ENCODE measurements around the gene FGF14.
A peak's percentile ranks its signal among the peaks of the same experiment; 100 is the strongest.

Gene FGF14

DNA sequence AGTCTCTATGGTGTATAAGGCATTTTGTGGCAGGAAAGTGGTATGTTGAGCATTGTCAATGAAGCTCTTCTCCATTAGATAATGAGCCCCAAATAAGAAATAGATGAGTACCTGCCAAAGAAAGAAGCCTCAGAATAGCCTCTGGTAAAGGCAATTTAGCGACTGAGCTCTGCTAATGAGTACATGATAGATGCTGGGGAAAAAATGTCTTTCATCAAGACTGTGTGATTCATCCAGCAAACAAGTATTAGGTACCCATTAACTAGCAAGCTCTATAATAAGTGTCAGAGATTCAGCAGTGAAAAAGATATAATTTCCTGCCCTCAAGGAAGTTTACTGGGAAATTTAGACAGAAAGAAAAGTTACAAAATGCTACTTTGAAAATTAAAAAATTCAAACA, 654.8 kb downstream of the FGF14 start:
- Histone ChIP-seq H3K27me3 (ENCODE audit: insufficient read depth, low read length) (no peaks in the 10 kb centered on the region), H3K36me3 (ENCODE audit: insufficient read depth, low read length) (no peaks in the 10 kb centered on the region), H2AFZ (ENCODE audit: low read length, unreplicated experiment) (no peak overlapping the region), H3K4me1 (ENCODE audit: control insufficient read depth, insufficient read depth, low read length, unreplicated experiment) (peaks cover 9% of the 10 kb centered on the region), H3K4me3 (ENCODE audit: low read depth, low read length) (no peak overlapping the region), H3K79me2 (ENCODE audit: control insufficient read depth, insufficient read depth, low read length, unreplicated experiment) (no peaks in the 10 kb centered on the region), H3K27ac (ENCODE audit: low read depth, low read length) (no peak overlapping the region)

DNA sequence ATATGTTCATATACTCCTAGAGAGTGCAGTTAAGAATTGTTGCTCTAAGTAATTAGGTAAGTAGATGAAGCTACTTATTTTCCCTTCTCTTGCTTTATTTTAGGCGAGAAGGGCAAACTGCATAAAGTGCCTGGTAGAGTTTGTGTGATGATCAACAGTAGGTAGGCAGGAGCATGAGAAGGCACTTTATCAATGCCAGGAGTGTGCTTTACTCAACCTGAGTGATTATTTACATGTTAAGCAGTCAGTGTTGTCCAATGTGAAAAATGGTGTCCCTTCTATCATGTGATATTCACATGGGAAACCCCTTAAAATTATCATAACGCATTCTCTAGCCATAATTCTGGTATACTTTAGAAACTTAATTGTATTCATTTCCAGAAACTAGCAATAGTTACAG, 655.3 kb downstream of the FGF14 start:
- no peaks in the 10 kb centered on the region for H3K79me2 ChIP-seq (ENCODE audit: control insufficient read depth, insufficient read depth, low read length, unreplicated experiment)
- peaks cover 9% of the 10 kb centered on the region for H3K4me1 ChIP-seq (ENCODE audit: control insufficient read depth, insufficient read depth, low read length, unreplicated experiment)
- no peak overlapping the region for H3K27ac ChIP-seq (ENCODE audit: low read depth, low read length)
- H3K36me3 ChIP-seq (ENCODE audit: insufficient read depth, low read length): no peaks in the 10 kb centered on the region
- H3K4me3 ChIP-seq (ENCODE audit: low read depth, low read length): no peak overlapping the region
- no peak overlapping the region for H2AFZ ChIP-seq (ENCODE audit: low read length, unreplicated experiment)
- no peaks in the 10 kb centered on the region for H3K27me3 ChIP-seq (ENCODE audit: insufficient read depth, low read length)

DNA sequence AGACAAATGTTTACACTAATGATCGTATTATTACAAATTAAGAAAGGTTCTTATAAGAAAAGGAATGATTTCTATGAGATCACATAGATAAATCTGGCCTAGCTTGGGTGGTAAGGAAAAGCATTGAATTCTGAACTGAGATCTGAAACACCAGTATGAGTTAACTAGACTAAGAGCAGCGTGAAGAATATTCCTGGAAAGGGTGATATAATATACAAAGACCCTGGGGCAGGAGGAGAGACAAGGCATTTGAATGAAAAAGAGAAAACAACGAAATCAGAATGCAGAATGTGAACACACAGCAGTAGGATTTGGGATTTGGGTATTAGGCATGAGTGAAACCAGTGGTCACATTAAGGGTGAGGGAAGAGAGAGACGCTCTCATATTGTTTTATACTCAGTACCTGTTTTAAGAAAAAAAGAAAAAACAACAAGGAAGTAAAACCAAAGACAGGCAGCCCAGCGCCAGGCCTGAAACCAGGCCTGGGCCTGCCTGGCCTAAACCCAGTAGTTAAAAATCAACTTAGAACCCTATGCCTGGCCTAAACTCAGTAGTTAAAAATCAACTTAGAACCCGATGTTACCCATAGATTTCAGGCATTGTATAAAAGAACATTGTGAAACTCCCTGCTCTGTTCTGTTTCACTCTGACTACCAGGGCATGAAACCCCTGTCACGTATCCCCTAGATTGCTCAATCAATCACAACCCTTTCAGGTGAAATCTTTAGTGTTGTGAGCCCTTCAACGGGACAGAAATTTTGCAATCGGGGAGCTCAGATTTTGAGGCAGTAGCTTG, 662.3 kb downstream of the FGF14 start:
- no peak overlapping the region for H2AFZ ChIP-seq (ENCODE audit: low read length, unreplicated experiment)
- H3K27ac ChIP-seq (ENCODE audit: low read depth, low read length): no peak overlapping the region
- no peaks in the 10 kb centered on the region for H3K79me2 ChIP-seq (ENCODE audit: control insufficient read depth, insufficient read depth, low read length, unreplicated experiment)
- H3K4me3 ChIP-seq (ENCODE audit: low read depth, low read length): no peak overlapping the region
- no peaks in the 10 kb centered on the region for H3K4me1 ChIP-seq (ENCODE audit: control insufficient read depth, insufficient read depth, low read length, unreplicated experiment)
- no peaks in the 10 kb centered on the region for H3K36me3 ChIP-seq (ENCODE audit: insufficient read depth, low read length)
- no peaks in the 10 kb centered on the region for H3K27me3 ChIP-seq (ENCODE audit: insufficient read depth, low read length)

DNA sequence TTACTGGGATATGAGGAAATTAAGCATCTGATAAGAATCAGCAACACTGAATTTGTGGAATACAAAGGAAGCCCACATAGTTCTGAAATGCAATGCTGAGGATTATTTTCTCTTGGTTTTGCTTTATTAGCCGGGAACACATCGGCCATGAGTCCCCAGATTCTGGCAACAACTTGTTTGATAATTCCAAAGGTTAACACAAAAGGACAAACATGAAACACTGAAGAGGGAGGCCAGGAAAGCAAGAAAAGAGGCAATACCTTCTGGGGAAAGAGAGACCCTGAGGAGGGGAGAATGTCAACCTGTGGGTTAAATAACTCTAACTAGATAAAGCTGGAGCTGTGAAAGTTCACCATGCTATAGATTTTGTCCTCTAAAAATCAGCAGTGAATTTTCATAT, 663.5 kb downstream of the FGF14 start:
- H3K79me2 ChIP-seq (ENCODE audit: control insufficient read depth, insufficient read depth, low read length, unreplicated experiment): no peaks in the 10 kb centered on the region

DNA sequence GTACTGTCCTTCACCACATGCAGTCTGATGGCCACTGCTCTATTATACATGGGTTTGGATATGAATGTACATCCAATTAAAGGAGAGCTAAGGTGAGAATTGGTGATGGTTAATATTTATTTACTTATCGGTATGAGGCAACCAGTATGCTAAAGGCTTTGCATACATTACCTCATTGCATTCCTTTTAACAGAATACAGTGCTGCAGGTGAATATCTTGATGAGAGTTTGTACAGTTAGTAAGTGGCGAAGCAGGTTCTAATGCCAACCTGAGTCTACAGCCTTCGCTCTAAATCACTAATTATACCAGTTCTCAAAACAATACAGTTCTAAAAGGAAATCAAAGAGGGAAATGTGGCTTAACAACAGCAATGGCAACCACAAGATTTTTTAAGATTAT, 665.3 kb downstream of the FGF14 start:
- no peak overlapping the region for H3K4me3 ChIP-seq (ENCODE audit: low read depth, low read length)
- no peaks in the 10 kb centered on the region for H3K4me1 ChIP-seq (ENCODE audit: control insufficient read depth, insufficient read depth, low read length, unreplicated experiment)
- no peaks in the 10 kb centered on the region for H3K36me3 ChIP-seq (ENCODE audit: insufficient read depth, low read length)

More for the DNA sequence above, 663.5 kb downstream of the FGF14 start:
- no peak overlapping the region for H2AFZ ChIP-seq (ENCODE audit: low read length, unreplicated experiment)
- no peaks in the 10 kb centered on the region for H3K4me1 ChIP-seq (ENCODE audit: control insufficient read depth, insufficient read depth, low read length, unreplicated experiment)
- H3K27ac ChIP-seq (ENCODE audit: low read depth, low read length): no peak overlapping the region
- no peaks in the 10 kb centered on the region for H3K27me3 ChIP-seq (ENCODE audit: insufficient read depth, low read length)
- no peak overlapping the region for H3K4me3 ChIP-seq (ENCODE audit: low read depth, low read length)
- no peaks in the 10 kb centered on the region for H3K36me3 ChIP-seq (ENCODE audit: insufficient read depth, low read length)

DNA sequence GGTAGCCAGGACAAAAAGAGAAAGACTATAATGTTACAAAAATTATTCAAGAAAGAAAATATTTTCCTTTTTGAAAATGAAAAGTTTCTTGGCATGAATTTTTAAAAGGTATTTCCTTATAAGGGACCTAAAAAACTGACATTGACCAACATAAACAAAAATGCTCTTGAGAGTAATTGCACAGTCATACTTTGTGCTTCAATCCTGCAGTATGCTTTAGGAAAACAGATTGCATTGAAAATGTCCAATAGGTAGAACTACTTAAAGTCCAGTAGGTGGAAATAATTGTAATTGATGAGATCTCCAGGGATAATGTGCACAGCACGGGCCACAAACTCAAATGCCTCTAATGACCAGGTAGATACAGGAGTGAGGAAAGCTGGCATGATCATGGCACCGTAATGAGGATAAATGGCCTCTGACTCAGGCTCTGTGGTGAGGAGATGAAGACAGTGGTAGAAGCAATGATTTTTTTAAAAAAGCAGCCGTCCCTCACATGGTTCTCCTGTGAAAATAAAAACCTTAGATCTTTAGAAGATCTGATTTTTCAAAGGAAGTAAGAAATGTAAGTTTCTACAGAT, 671.3 kb downstream of the FGF14 start:
- no peaks in the 10 kb centered on the region for H3K27me3 ChIP-seq (ENCODE audit: insufficient read depth, low read length)
- no peaks in the 10 kb centered on the region for H3K36me3 ChIP-seq (ENCODE audit: insufficient read depth, low read length)
- H2AFZ ChIP-seq (ENCODE audit: low read length, unreplicated experiment): no peak overlapping the region
- no peaks in the 10 kb centered on the region for H3K79me2 ChIP-seq (ENCODE audit: control insufficient read depth, insufficient read depth, low read length, unreplicated experiment)
- H3K4me3 ChIP-seq (ENCODE audit: low read depth, low read length): no peak overlapping the region
- H3K4me1 ChIP-seq (ENCODE audit: control insufficient read depth, insufficient read depth, low read length, unreplicated experiment): peaks cover 13% of the 10 kb centered on the region
- H3K27ac ChIP-seq (ENCODE audit: low read depth, low read length): peak overlapping the region; percentile 30

More for the DNA sequence above, 665.3 kb downstream of the FGF14 start:
- H3K79me2 ChIP-seq (ENCODE audit: control insufficient read depth, insufficient read depth, low read length, unreplicated experiment): no peaks in the 10 kb centered on the region
- H2AFZ ChIP-seq (ENCODE audit: low read length, unreplicated experiment): no peak overlapping the region
- H3K27ac ChIP-seq (ENCODE audit: low read depth, low read length): no peak overlapping the region
- no peaks in the 10 kb centered on the region for H3K27me3 ChIP-seq (ENCODE audit: insufficient read depth, low read length)

DNA sequence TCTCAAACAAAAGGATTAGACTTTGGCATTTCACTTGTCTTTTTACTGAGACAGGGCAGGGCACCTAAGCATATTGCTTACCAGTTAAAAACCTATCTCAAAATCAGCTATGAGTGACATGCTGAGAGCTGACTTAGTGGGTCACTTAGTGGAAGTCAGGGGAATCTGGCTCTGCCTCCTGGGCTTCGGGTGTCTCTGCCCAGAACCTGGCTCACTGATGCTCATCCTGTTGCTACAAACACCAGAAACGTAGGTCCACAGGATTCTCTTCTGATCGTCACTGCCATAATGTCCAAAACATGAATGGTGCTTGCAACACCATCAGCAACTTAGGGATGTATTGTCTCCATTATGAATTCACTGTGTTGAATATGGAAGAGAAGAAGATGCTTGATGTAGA, 673.2 kb downstream of the FGF14 start:
- Histone ChIP-seq H2AFZ (ENCODE audit: low read length, unreplicated experiment) (no peak overlapping the region), H3K79me2 (ENCODE audit: control insufficient read depth, insufficient read depth, low read length, unreplicated experiment) (no peaks in the 10 kb centered on the region), H3K36me3 (ENCODE audit: insufficient read depth, low read length) (no peaks in the 10 kb centered on the region), H3K4me1 (ENCODE audit: control insufficient read depth, insufficient read depth, low read length, unreplicated experiment) (peaks cover 13% of the 10 kb centered on the region), H3K27ac (ENCODE audit: low read depth, low read length) (no peak overlapping the region), H3K4me3 (ENCODE audit: low read depth, low read length) (no peak overlapping the region), H3K27me3 (ENCODE audit: insufficient read depth, low read length) (no peaks in the 10 kb centered on the region)

DNA sequence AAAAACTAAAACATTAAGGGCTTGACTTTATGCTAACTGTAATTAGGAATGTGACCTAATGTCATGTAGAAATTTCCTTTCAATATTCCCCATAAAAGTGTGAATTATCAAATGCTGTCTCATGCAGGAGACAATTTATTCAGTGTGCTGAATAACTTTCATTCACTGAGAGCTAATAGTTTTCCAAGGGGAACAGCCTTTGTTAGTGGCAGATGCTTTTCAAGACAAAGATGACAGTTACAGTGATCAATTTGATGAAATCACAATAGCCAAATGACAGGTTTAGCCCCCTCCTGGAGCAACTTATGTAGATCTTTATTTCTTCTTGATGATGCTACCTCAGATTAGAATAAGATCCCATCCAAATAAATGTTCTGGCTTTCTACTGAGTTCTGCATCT, 673.8 kb downstream of the FGF14 start:
- 0 out of 2 replicates have a peak, but pooled peaks cover under 1% of the 10 kb centered on the region for H3K36me3 ChIP-seq (ENCODE audit: insufficient read depth, low read length)
- no peak overlapping the region for H2AFZ ChIP-seq (ENCODE audit: low read length, unreplicated experiment)
- H3K27ac ChIP-seq (ENCODE audit: low read depth, low read length): no peak overlapping the region
- peaks cover 13% of the 10 kb centered on the region for H3K4me1 ChIP-seq (ENCODE audit: control insufficient read depth, insufficient read depth, low read length, unreplicated experiment)
- H3K4me3 ChIP-seq (ENCODE audit: low read depth, low read length): no peak overlapping the region
- H3K79me2 ChIP-seq (ENCODE audit: control insufficient read depth, insufficient read depth, low read length, unreplicated experiment): no peaks in the 10 kb centered on the region
- no peaks in the 10 kb centered on the region for H3K27me3 ChIP-seq (ENCODE audit: insufficient read depth, low read length)

DNA sequence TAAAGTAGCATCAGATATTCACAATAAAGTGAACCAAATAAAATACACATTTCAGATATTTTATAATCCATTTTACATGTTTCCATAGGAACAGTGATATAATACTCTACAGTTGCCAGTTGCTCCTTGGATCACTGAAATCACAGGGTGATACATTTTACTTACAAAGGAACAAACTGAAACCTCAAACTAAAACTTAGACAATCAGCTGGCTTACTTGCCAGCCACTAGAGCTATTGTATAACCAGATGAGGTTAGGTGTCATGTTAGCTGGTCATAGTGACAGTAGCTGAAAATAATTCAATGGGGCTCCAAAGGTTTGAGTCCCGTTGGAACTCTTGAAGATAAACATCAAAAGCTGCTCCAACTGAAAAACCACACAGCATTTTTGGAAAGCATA, 674.7 kb downstream of the FGF14 start:
- Histone ChIP-seq H3K36me3 (ENCODE audit: insufficient read depth, low read length) (0 out of 2 replicates have a peak, but pooled peaks cover 5% of the 10 kb centered on the region), H3K27me3 (ENCODE audit: insufficient read depth, low read length) (no peaks in the 10 kb centered on the region), H3K4me3 (ENCODE audit: low read depth, low read length) (no peak overlapping the region), H3K79me2 (ENCODE audit: control insufficient read depth, insufficient read depth, low read length, unreplicated experiment) (no peaks in the 10 kb centered on the region), H3K4me1 (ENCODE audit: control insufficient read depth, insufficient read depth, low read length, unreplicated experiment) (peaks cover 13% of the 10 kb centered on the region), H2AFZ (ENCODE audit: low read length, unreplicated experiment) (no peak overlapping the region), H3K27ac (ENCODE audit: low read depth, low read length) (no peak overlapping the region)

DNA sequence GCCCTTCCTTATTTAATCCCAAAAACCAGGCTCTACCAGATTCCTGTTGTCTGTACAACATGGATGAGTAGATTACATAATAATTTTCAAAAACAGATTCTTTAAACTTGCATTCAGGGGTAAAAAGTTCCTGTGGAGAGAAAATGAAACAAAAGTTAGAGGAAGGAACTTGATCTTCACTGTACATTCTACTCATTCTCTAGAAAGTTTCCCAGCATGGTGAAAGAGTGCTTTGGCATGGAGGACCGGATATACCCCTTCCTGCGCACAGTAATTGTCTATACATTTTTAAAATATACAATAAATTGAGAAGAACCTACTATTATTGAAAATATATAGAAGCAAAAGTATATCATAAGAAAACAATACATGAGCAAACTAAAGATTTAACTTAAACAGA, 675.2 kb downstream of the FGF14 start:
- no peaks in the 10 kb centered on the region for H3K79me2 ChIP-seq (ENCODE audit: control insufficient read depth, insufficient read depth, low read length, unreplicated experiment)
- 0 out of 2 replicates have a peak, but pooled peaks cover 7% of the 10 kb centered on the region for H3K36me3 ChIP-seq (ENCODE audit: insufficient read depth, low read length)
- H3K27me3 ChIP-seq (ENCODE audit: insufficient read depth, low read length): no peaks in the 10 kb centered on the region
- peak overlapping the region; percentile 58 for H2AFZ ChIP-seq (ENCODE audit: low read length, unreplicated experiment)
- no peak overlapping the region for H3K27ac ChIP-seq (ENCODE audit: low read depth, low read length)
- no peak overlapping the region for H3K4me3 ChIP-seq (ENCODE audit: low read depth, low read length)
- peaks cover 13% of the 10 kb centered on the region for H3K4me1 ChIP-seq (ENCODE audit: control insufficient read depth, insufficient read depth, low read length, unreplicated experiment)

DNA sequence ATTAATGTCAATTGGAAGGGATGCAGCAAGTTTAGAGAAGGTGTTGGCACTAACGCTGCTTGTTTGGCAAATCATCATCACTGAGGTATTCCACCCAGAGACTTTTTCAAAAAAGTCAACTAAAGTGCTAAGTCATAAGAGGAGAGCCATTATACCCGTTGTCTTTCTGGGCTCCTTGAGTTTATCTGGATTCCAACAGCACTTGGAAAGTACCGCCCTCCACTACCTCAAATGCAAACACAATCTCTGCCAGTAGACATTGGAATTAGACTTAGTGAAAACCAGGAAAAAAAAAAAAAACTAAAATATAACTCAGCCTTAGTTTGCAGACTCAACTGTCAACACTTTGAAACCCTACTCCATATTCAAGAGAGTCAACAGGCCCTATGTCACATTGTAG, 683.4 kb downstream of the FGF14 start:
- no peak overlapping the region for H2AFZ ChIP-seq (ENCODE audit: low read length, unreplicated experiment)
- H3K27ac ChIP-seq (ENCODE audit: low read depth, low read length): no peak overlapping the region

More for the DNA sequence above, 683.4 kb downstream of the FGF14 start:
- Histone ChIP-seq H3K27me3 (ENCODE audit: insufficient read depth, low read length) (no peaks in the 10 kb centered on the region), H3K4me1 (ENCODE audit: control insufficient read depth, insufficient read depth, low read length, unreplicated experiment) (no peaks in the 10 kb centered on the region), H3K79me2 (ENCODE audit: control insufficient read depth, insufficient read depth, low read length, unreplicated experiment) (no peaks in the 10 kb centered on the region), H3K36me3 (ENCODE audit: insufficient read depth, low read length) (peaks cover 24% of the 10 kb centered on the region), H3K4me3 (ENCODE audit: low read depth, low read length) (no peak overlapping the region)
